ENCODE data around the gene ZNF329. TPM values are rescaled to one million over a fixed set of nuclear protein-coding genes. Genes with fewer than 3 reads are reported as not detected.
A peak's percentile ranks its signal among the peaks of the same experiment; 100 is the strongest.

Gene ZNF329
- total RNA-seq, 1 experiment from 2014 or later: 11.2 TPM

GRCh38 chr19:58097349-58097748 is 53.2 kb downstream of the ZNF329 start:
- BruUV-seq (replicated peaks): no TSS peak
- no peaks in the 10 kb centered on the region for H3K27me3 Mint-ChIP-seq (ENCODE audit: unreplicated experiment)
- peaks cover 36% of the 10 kb centered on the region for H3K36me3 Mint-ChIP-seq (ENCODE audit: insufficient read depth, unreplicated experiment)
- no peak overlapping the region for H3K27ac Mint-ChIP-seq (ENCODE audit: unreplicated experiment)
- intact Hi-C loops (cut with micrococcal nuclease; ENCODE audit: unreplicated experiment): no loop called here
- no peak for DNase-seq
- H3K9me3 Mint-ChIP-seq (ENCODE audit: low read depth, unreplicated experiment): peaks cover 15% of the 10 kb centered on the region
- no peak for TF ChIP-seq CTCF (IDR thresholded peaks at IDR 0.05; ENCODE audit: unreplicated experiment)
- H3K4me3 Mint-ChIP-seq (ENCODE audit: low read depth, unreplicated experiment): peak overlapping the region; percentile 79
- peaks cover 11% of the 10 kb centered on the region for H3K4me1 Mint-ChIP-seq (ENCODE audit: low read depth, unreplicated experiment)
- CTCF ChIA-PET: no interaction called here

- intact Hi-C loops (cut with micrococcal nuclease; ENCODE audit: unreplicated experiment): no loop called here
- CTCF ChIA-PET: no interaction called here
Observed at GRCh38 chr19:58096884-58097283, 53.7 kb downstream of the ZNF329 start.

GRCh38 chr19:58095328-58095727 is 55.3 kb downstream of the ZNF329 start:
- intact Hi-C loops (cut with micrococcal nuclease; ENCODE audit: unreplicated experiment): no loop called here

More at GRCh38 chr19:58096884-58097283, 53.7 kb downstream of the ZNF329 start:
- no peak for DNase-seq
- H3K27me3 Mint-ChIP-seq (ENCODE audit: unreplicated experiment): no peaks in the 10 kb centered on the region
- H3K36me3 Mint-ChIP-seq (ENCODE audit: insufficient read depth, unreplicated experiment): peaks cover 36% of the 10 kb centered on the region
- no peak for TF ChIP-seq CTCF (IDR thresholded peaks at IDR 0.05; ENCODE audit: unreplicated experiment)
- peaks cover 11% of the 10 kb centered on the region for H3K4me1 Mint-ChIP-seq (ENCODE audit: low read depth, unreplicated experiment)
- H3K27ac Mint-ChIP-seq (ENCODE audit: unreplicated experiment): no peak overlapping the region
- BruUV-seq (replicated peaks): TSS peak; percentile 27
- H3K4me3 Mint-ChIP-seq (ENCODE audit: low read depth, unreplicated experiment): peak overlapping the region; percentile 79
- H3K9me3 Mint-ChIP-seq (ENCODE audit: low read depth, unreplicated experiment): peaks cover 15% of the 10 kb centered on the region

GRCh38 chr19:58093071-58093470 is 57.5 kb downstream of the ZNF329 start:
- peaks cover 14% of the 10 kb centered on the region for H3K9me3 Mint-ChIP-seq (ENCODE audit: low read depth, unreplicated experiment)
- intact Hi-C loops (cut with micrococcal nuclease; ENCODE audit: unreplicated experiment): no loop called here
- peaks cover 44% of the 10 kb centered on the region for H3K36me3 Mint-ChIP-seq (ENCODE audit: insufficient read depth, unreplicated experiment)
- no peak for DNase-seq
- no TSS peak for BruUV-seq (replicated peaks)
- peak overlapping the region; percentile 43 for H3K27ac Mint-ChIP-seq (ENCODE audit: unreplicated experiment)
- H3K4me1 Mint-ChIP-seq (ENCODE audit: low read depth, unreplicated experiment): peaks cover 2% of the 10 kb centered on the region
- H3K27me3 Mint-ChIP-seq (ENCODE audit: unreplicated experiment): no peaks in the 10 kb centered on the region
- no peak overlapping the region for H3K4me3 Mint-ChIP-seq (ENCODE audit: low read depth, unreplicated experiment)
- TF ChIP-seq CTCF (IDR thresholded peaks at IDR 0.05; ENCODE audit: unreplicated experiment): no peak
- CTCF ChIA-PET: no interaction called here

More at GRCh38 chr19:58095328-58095727, 55.3 kb downstream of the ZNF329 start:
- Mint-ChIP-seq H3K4me3 (ENCODE audit: low read depth, unreplicated experiment) (no peak overlapping the region), H3K4me1 (ENCODE audit: low read depth, unreplicated experiment) (peaks cover 11% of the 10 kb centered on the region), H3K27ac (ENCODE audit: unreplicated experiment) (no peak overlapping the region), H3K36me3 (ENCODE audit: insufficient read depth, unreplicated experiment) (peaks cover 36% of the 10 kb centered on the region), H3K9me3 (ENCODE audit: low read depth, unreplicated experiment) (peaks cover 15% of the 10 kb centered on the region), H3K27me3 (ENCODE audit: unreplicated experiment) (no peaks in the 10 kb centered on the region)
- TF ChIP-seq CTCF (IDR thresholded peaks at IDR 0.05; ENCODE audit: unreplicated experiment): no peak
- CTCF ChIA-PET: no interaction called here
- DNase-seq: no peak
- BruUV-seq (replicated peaks): no TSS peak
